Measurements from ENCODE around the gene MDH2. TPM values are rescaled to one million over a fixed set of nuclear protein-coding genes. Genes with fewer than 3 reads are reported as not detected.

The MDH2 gene
- total and polyA plus RNA-seq, 2 donors (not counting 1 experiment from before 2014, with no cell fraction given), result 49.4 to 90.7 TPM

- no peak for DNase-seq (ENCODE audit: low read depth in 2 of 2)
- no peaks in the 10 kb centered on the region for H3K9me3 ChIP-seq (ENCODE audit: control insufficient read depth, insufficient read depth, low read depth, low read length)
- no peaks in the 10 kb centered on the region for H4K20me1 ChIP-seq (ENCODE audit: control insufficient read depth, extremely low read depth, insufficient read depth, low read length)
- H3K36me3 ChIP-seq (ENCODE audit: control insufficient read depth, insufficient read depth, low read length), result peaks cover 28% of the 10 kb centered on the region
- H3K79me2 ChIP-seq (ENCODE audit: control insufficient read depth, insufficient read depth, low read length), result no peaks in the 10 kb centered on the region
- no peak overlapping the region for H3K27ac ChIP-seq (ENCODE audit: insufficient read depth, low read length)
- no peak overlapping the region for H3K4me3 ChIP-seq (replicated peaks in 1 of 4; ENCODE audit: control extremely low read depth in 1 of 4, insufficient read depth in 1 of 4, low read depth in 3 of 4, low read length in 4 of 4)
- no peak overlapping the region for H3K4me2 ChIP-seq (ENCODE audit: extremely low read depth, insufficient read depth, low read length)
- H3K9ac ChIP-seq (ENCODE audit: insufficient read depth, low read length), result no peak overlapping the region
- H3K27me3 ChIP-seq (ENCODE audit: control insufficient read depth, insufficient read depth, low read length), result no peaks in the 10 kb centered on the region
- H3K4me1 ChIP-seq (ENCODE audit: control insufficient read depth, extremely low read depth, insufficient read depth, low read length), result peaks cover 2% of the 10 kb centered on the region
- TF ChIP-seq EZH2 (IDR thresholded peaks at IDR 0.05; ENCODE audit: low read length, missing control alignments) (no peak), CTCF (conservative IDR thresholded peaks at IDR 0.05 in 1 of 2, IDR thresholded peaks at IDR 0.05 in 1 of 2; ENCODE audit: low read depth in 1 of 2, low read length in 2 of 2) (no peak)
- H2AFZ ChIP-seq (ENCODE audit: low read length), result no peak overlapping the region
Observed at GRCh38 chr7:76066716-76067503, 19.0 kb downstream of the MDH2 start.

- no peaks in the 10 kb centered on the region for H3K27me3 ChIP-seq (ENCODE audit: control insufficient read depth, insufficient read depth, low read length)
- H3K27ac ChIP-seq (ENCODE audit: insufficient read depth, low read length), result no peak overlapping the region
- H3K36me3 ChIP-seq (ENCODE audit: control insufficient read depth, insufficient read depth, low read length), result peaks cover 17% of the 10 kb centered on the region
- H3K9ac ChIP-seq (ENCODE audit: insufficient read depth, low read length), result no peak overlapping the region
- peak overlapping the region; percentile 23 for H3K4me2 ChIP-seq (ENCODE audit: extremely low read depth, insufficient read depth, low read length)
- no peaks in the 10 kb centered on the region for H4K20me1 ChIP-seq (ENCODE audit: control insufficient read depth, extremely low read depth, insufficient read depth, low read length)
- no peaks in the 10 kb centered on the region for H3K79me2 ChIP-seq (ENCODE audit: control insufficient read depth, insufficient read depth, low read length)
- TF ChIP-seq CTCF (conservative IDR thresholded peaks at IDR 0.05 in 1 of 2, IDR thresholded peaks at IDR 0.05 in 1 of 2; ENCODE audit: low read depth in 1 of 2, low read length in 2 of 2) (peak; percentile 23 to 46), EZH2 (IDR thresholded peaks at IDR 0.05; ENCODE audit: low read length, missing control alignments) (no peak)
- DNase-seq (ENCODE audit: low read depth in 2 of 2), result peak; percentile 93 to 94
- peaks cover 2% of the 10 kb centered on the region for H3K4me1 ChIP-seq (ENCODE audit: control insufficient read depth, extremely low read depth, insufficient read depth, low read length)
- H3K4me3 ChIP-seq (replicated peaks in 1 of 4; ENCODE audit: control extremely low read depth in 1 of 4, insufficient read depth in 1 of 4, low read depth in 3 of 4, low read length in 4 of 4), result no peak overlapping the region
- H2AFZ ChIP-seq (ENCODE audit: low read length), result no peak overlapping the region
- H3K9me3 ChIP-seq (ENCODE audit: control insufficient read depth, insufficient read depth, low read depth, low read length), result no peaks in the 10 kb centered on the region
Observed at GRCh38 chr7:76069238-76069638, 21.3 kb downstream of the MDH2 start.

GRCh38 chr7:76071316-76072242 lies 23.7 kb downstream of the MDH2 start:
- Histone ChIP-seq H2AFZ (ENCODE audit: low read length) (peak overlapping the region; percentile 49), H3K9ac (ENCODE audit: insufficient read depth, low read length) (peak overlapping the region; percentile 16)
- TF ChIP-seq CTCF (conservative IDR thresholded peaks at IDR 0.05 in 1 of 2, IDR thresholded peaks at IDR 0.05 in 1 of 2; ENCODE audit: low read depth in 1 of 2, low read length in 2 of 2) (peak in 1 of 2 donors; percentile 2), EZH2 (IDR thresholded peaks at IDR 0.05; ENCODE audit: low read length, missing control alignments) (no peak)

More at GRCh38 chr7:76071316-76072242, 23.7 kb downstream of the MDH2 start:
- H3K4me1 ChIP-seq (ENCODE audit: control insufficient read depth, extremely low read depth, insufficient read depth, low read length), result peaks cover 2% of the 10 kb centered on the region
- H3K36me3 ChIP-seq (ENCODE audit: control insufficient read depth, insufficient read depth, low read length), result peaks cover 5% of the 10 kb centered on the region
- H3K27me3 ChIP-seq (ENCODE audit: control insufficient read depth, insufficient read depth, low read length), result no peaks in the 10 kb centered on the region
- no peaks in the 10 kb centered on the region for H3K9me3 ChIP-seq (ENCODE audit: control insufficient read depth, insufficient read depth, low read depth, low read length)
- DNase-seq (ENCODE audit: low read depth in 2 of 2), result peak in 1 of 2 donors; percentile 80
- peak overlapping the region; percentile 20 for H3K27ac ChIP-seq (ENCODE audit: insufficient read depth, low read length)
- H3K4me3 ChIP-seq (replicated peaks in 1 of 4; ENCODE audit: control extremely low read depth in 1 of 4, insufficient read depth in 1 of 4, low read depth in 3 of 4, low read length in 4 of 4), result no peak overlapping the region
- H3K79me2 ChIP-seq (ENCODE audit: control insufficient read depth, insufficient read depth, low read length), result no peaks in the 10 kb centered on the region
- no peaks in the 10 kb centered on the region for H4K20me1 ChIP-seq (ENCODE audit: control insufficient read depth, extremely low read depth, insufficient read depth, low read length)
- no peak overlapping the region for H3K4me2 ChIP-seq (ENCODE audit: extremely low read depth, insufficient read depth, low read length)

Data from fibroblast of lung (primary cell).